Thyroid gland (tissue), 4 donors: ENCODE results near the gene STEAP3. TPM values are rescaled to one million over a fixed set of nuclear protein-coding genes. Genes with fewer than 3 reads are reported as not detected.
"Not testable (repeated sequence)": the region's sequence is repeated elsewhere in the genome, so short reads cannot be mapped to it uniquely, and the experiment has no call there.

Experiments used
- DNase-seq, 2 donors: peaks; one replicate each; pipeline ENCODE4 v3.0.0-alpha.2; 2019
- H3K27ac ChIP-seq, 3 donors: fragments of 200-600 bp; sonication (generic); 1 replicate in 2 of 3; 2 replicates in 1 of 3; pipeline ENCODE4 v1.5.1; 2016 to 2019; ENCODE audit warnings: mild to moderate bottlenecking in 1 of 3, moderate library complexity in 1 of 3
- H3K27me3 ChIP-seq: fragments of 200-600 bp; sonication (generic); one replicate; pipeline ENCODE4 v1.5.1; 2019
- H3K36me3 ChIP-seq, 2 donors: fragments of 200-600 bp; sonication (generic); one replicate each; pipeline ENCODE4 v1.5.1; 2016 to 2019
- H3K4me1 ChIP-seq, 2 donors: fragments of 200-600 bp; sonication (generic); one replicate each; pipeline ENCODE4 v1.5.1; 2017 to 2019
- H3K4me3 ChIP-seq, 3 donors: fragments of 200-600 bp; sonication (generic); replicated peaks in 1 of 3; 1 replicate in 2 of 3; 2 replicates in 1 of 3; pipeline ENCODE4 v1.5.1; 2016; ENCODE audit warnings: mild to moderate bottlenecking in 1 of 3
- H3K9me3 ChIP-seq: fragments of 200-600 bp; sonication (generic); one replicate; pipeline ENCODE4 v1.5.1; 2017
- POLR2A ChIP-seq, 2 donors: fragments of 450-650 bp; IDR thresholded peaks; one replicate each; pipeline ENCODE4 v1.6.1; 2017; ENCODE audit warnings: antibody characterized with exemption in 2 of 2, mild to moderate bottlenecking in 2 of 2, moderate library complexity in 1 of 2
- WGBS, 2 donors: methylation state at CpG; one replicate each; pipeline ENCODE4 v1.1.5; 2017; 5-methylcytosine and 5-hydroxymethylcytosine counted together
- intact Hi-C: fragments of 100-400 bp; cut with DNase I; formaldehyde crosslinking; loops from one replicate; pipeline ENCODE4 v1.15.1; 2023
- total RNA-seq, 4 donors: library from RNA; depleted of rRNA; stranded (reverse); fragments of >200 nt; gene quantifications; one replicate each; pipeline ENCODE4 v1.2.3, GENCODE V29; 2016
- TF ChIP-seq, protein P1 (sequence below), 6 experiments: fragments of 200-600 bp in 3 of 6; fragments of 450-650 bp in 3 of 6; sonication (generic) in 3 of 6; IDR thresholded peaks; one replicate each; pipeline ENCODE4 v1.5.1; 2016 to 2019; ENCODE audit warnings: antibody characterized with exemption in 6 of 6, mild to moderate bottlenecking in 2 of 6, inconsistent platforms in 1 of 6, moderate library complexity in 1 of 6

STEAP3 gene
- total RNA-seq, 4 donors from 2014 or later, result 7.4 to 23.2 (median 12.0) TPM

DNA sequence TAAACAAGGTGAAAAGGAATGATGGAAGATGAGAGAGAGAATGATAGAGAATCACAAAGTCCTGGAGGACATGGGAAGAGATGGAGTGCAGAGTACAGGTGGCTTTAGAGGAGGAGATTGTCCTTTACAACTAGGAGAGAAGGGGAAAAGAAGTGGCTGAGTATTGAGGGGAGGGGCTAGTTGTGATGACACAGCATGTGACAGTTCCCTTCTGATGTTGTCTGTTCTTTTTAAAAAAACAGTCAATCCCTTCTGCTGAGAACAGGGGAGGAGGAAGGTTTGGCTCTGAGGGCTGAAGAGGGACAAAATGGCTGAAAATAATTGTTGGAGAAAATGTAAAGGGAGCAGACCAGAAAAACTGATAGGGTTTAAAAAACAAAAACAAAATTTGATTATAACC is 44.0 kb downstream of the STEAP3 start:
- intact Hi-C loops, result no loop called here
- no peaks in the 10 kb centered on the region for H3K36me3 ChIP-seq
- no peak overlapping the region for H3K27ac ChIP-seq
- H3K4me3 ChIP-seq, result no peak overlapping the region
- no peaks in the 10 kb centered on the region for H3K4me1 ChIP-seq
- TF ChIP-seq, protein P1, sequence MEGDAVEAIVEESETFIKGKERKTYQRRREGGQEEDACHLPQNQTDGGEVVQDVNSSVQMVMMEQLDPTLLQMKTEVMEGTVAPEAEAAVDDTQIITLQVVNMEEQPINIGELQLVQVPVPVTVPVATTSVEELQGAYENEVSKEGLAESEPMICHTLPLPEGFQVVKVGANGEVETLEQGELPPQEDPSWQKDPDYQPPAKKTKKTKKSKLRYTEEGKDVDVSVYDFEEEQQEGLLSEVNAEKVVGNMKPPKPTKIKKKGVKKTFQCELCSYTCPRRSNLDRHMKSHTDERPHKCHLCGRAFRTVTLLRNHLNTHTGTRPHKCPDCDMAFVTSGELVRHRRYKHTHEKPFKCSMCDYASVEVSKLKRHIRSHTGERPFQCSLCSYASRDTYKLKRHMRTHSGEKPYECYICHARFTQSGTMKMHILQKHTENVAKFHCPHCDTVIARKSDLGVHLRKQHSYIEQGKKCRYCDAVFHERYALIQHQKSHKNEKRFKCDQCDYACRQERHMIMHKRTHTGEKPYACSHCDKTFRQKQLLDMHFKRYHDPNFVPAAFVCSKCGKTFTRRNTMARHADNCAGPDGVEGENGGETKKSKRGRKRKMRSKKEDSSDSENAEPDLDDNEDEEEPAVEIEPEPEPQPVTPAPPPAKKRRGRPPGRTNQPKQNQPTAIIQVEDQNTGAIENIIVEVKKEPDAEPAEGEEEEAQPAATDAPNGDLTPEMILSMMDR (IDR thresholded peaks at IDR 0.05), result no peak
- no peak for TF ChIP-seq POLR2A (IDR thresholded peaks at IDR 0.05)
- no peaks in the 10 kb centered on the region for H3K9me3 ChIP-seq
- no peak for DNase-seq
- H3K27me3 ChIP-seq, result no peaks in the 10 kb centered on the region

DNA sequence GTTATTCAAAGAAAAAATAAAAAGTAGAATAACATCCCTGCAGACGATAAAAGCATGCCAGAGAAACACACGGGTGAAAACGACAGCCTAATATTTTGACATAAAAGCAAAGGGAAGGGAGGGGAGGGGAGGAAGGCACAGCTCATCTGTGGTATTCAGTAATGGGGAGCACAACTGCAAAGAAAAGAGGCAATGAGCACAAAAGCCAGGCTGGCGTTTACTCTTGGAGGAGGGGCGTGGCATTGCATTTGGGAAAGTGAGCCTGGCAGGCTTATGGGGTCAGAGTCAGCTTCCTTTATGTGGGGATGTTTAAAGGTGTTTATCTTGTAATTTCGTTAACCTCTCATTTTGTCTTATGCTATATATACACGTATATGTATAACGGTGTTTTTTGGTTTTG is 53.2 kb downstream of the STEAP3 start:
- H3K27ac ChIP-seq, result no peak overlapping the region
- TF ChIP-seq, protein P1 (IDR thresholded peaks at IDR 0.05), result no peak
- no peak for TF ChIP-seq POLR2A (IDR thresholded peaks at IDR 0.05)
- no peaks in the 10 kb centered on the region for H3K4me1 ChIP-seq
- WGBS, 2 donors, result 70 to 79% methylated on average over 8 of the region's 8 CpGs
- H3K27me3 ChIP-seq, result no peaks in the 10 kb centered on the region
- no peaks in the 10 kb centered on the region for H3K36me3 ChIP-seq
- no peak for DNase-seq
- intact Hi-C loops, result no loop called here
- no peaks in the 10 kb centered on the region for H3K9me3 ChIP-seq
- H3K4me3 ChIP-seq, result no peak overlapping the region

DNA sequence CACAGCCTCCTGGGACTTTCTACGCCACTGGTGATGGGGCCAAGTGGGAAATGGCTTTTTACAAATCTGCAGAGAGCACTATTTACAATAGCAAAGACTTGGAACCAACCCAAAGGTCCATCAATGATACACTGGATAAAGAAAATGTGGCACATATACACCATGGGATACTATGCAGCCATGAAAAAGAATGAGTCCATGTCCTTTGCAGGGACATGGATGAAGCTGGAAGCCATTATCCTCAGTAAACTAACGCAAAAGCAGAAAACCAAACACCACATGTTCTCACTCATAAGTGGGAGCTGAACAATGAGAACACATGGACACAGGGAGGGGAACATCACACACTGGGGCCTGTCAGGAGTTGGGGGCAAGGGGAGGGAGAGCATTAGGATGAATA is 54.8 kb downstream of the STEAP3 start:
- WGBS, 2 donors, result 96 to 98% methylated on average over 2 of the region's 2 CpGs
- DNase-seq, intact Hi-C loops, H3K27ac ChIP-seq, H3K36me3 ChIP-seq, H3K4me3 ChIP-seq, H3K9me3 ChIP-seq, H3K27me3 ChIP-seq, H3K4me1 ChIP-seq: not testable (repeated sequence)

DNA sequence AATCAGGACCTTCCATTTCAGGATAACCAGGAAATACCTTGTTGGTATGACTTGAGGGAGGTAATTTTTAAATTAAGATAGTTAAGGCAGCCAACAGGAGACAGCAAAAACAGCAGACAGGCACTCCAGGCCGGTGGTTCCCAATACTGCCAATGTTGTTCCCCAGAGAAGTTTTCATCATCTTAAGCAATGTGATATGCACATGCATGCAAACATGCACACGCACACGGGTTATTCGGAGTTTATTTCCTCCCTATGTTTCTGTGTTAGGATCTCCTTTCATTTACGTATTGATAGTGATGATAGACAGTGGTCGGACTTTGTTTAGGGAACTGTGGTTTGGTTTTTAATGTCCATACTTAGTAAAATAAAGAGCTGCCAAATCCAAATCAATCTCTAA is 55.3 kb downstream of the STEAP3 start:
- Histone ChIP-seq H3K4me1 (peaks cover 2 to 10% of the 10 kb centered on the region in 2 donors), H3K9me3 (no peaks in the 10 kb centered on the region), H3K27me3 (no peaks in the 10 kb centered on the region), H3K4me3 (no peak overlapping the region), H3K27ac (no peak overlapping the region), H3K36me3 (no peaks in the 10 kb centered on the region)
- TF ChIP-seq, protein P1 (IDR thresholded peaks at IDR 0.05), result no peak
- TF ChIP-seq POLR2A (IDR thresholded peaks at IDR 0.05), result no peak
- WGBS, 2 donors, result 91 to 94% methylated on average over 6 of the region's 6 CpGs
- DNase-seq, result no peak
- intact Hi-C loops, result no loop called here

DNA sequence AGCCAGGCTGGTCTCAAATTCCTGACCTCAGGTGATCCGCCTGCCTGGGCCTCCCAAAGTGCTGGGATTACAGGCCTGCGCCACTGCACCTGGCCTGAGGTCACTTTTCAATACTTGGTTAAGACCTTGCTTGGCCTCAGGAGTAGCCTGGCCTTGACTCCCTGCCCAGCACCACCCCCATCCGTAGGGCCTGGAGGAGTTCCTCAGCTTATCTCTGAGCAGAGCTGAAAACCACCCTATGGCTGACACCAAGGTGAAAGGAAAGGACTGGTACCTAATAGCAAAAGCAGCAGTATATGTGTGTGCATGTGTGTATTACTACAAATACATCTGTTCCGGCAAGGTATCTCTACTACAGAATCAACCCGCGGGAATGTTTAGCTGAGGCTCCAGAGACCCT is 56.0 kb downstream of the STEAP3 start:
- H3K9me3 ChIP-seq, result no peaks in the 10 kb centered on the region
- H3K27ac ChIP-seq, result no peak overlapping the region
- H3K4me1 ChIP-seq, result peaks cover 6 to 15% of the 10 kb centered on the region in 2 donors
- no peak for DNase-seq
- H3K4me3 ChIP-seq, result no peak overlapping the region
- H3K27me3 ChIP-seq, result no peaks in the 10 kb centered on the region
- TF ChIP-seq, protein P1 (IDR thresholded peaks at IDR 0.05), result no peak
- TF ChIP-seq POLR2A (IDR thresholded peaks at IDR 0.05), result no peak
- no peaks in the 10 kb centered on the region for H3K36me3 ChIP-seq
- intact Hi-C loops, result loop anchor here (10.0 kb wide), 1 partner anchor 395 kb away; no protein-coding TSS in a partner anchor
- 88 to 89% methylated on average over 6 of the region's 6 CpGs for WGBS, 2 donors

DNA sequence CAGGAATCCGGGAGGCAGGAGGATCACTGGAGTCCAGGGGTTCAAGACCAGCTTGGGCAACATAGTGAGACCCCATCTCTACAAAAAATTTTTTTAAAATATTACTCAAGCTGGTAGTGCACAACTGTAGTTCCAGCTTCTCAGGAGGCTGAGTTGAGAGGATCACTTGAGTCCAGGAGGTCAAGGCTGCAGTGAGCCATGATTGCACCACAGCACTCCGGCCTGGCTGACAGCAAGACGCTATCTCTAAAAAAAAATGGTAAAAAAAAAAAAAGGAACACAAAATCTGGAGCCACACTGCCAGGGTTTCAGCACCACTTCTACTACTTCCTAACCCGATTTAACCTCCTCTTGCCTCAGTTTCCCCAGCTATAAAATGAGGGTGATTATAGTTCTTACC is 57.0 kb downstream of the STEAP3 start:
- no peaks in the 10 kb centered on the region for H3K36me3 ChIP-seq
- no peaks in the 10 kb centered on the region for H3K27me3 ChIP-seq
- no peak overlapping the region for H3K4me3 ChIP-seq
- no peak for DNase-seq
- TF ChIP-seq, protein P1 (IDR thresholded peaks at IDR 0.05), result no peak
- TF ChIP-seq POLR2A (IDR thresholded peaks at IDR 0.05), result no peak
- peaks cover 6 to 15% of the 10 kb centered on the region in 2 donors for H3K4me1 ChIP-seq
- no peaks in the 10 kb centered on the region for H3K9me3 ChIP-seq
- WGBS, 2 donors, result 70 to 71% methylated on average over 4 of the region's 4 CpGs
- intact Hi-C loops, result loop anchor here (10.0 kb wide), 1 partner anchor 396 kb away; no protein-coding TSS in a partner anchor
- H3K27ac ChIP-seq, result no peak overlapping the region
